ENCODE data around the gene SPI1. TPM values are rescaled to one million over a fixed set of nuclear protein-coding genes. Genes with fewer than 3 reads are reported as not detected.

The SPI1 gene
- total RNA-seq, 2 donors from 2014 or later = 7.5 to 23.1 TPM

DNA sequence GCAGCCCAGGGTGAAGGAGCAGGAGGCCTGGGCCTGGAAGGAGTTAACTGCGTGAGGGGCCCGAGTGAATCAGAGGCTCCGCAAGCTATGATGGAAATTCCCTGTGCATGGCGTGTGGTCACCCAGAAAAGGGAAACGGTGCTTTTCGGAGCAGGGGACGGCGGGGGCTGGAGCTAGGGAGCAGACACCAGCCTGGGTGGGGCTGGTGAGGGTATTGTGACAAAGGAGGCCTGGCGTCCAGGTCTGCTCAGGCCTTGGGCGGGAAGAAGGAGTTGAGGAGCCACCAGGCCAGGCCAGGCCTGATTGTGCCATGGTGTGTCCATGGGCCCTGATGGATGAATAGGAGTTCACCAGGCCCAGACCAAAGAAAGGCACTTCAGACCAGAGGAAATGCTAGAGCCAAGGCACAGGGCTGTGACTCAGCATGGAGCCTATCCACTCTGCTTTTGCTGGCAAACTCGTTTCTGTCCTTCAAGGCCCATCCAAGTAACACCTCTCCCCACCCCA lies 12.8 kb upstream of the SPI1 start:
- Histone ChIP-seq H3K36me3 (no peaks in the 10 kb centered on the region), H3K27ac (peak overlapping the region in 1 of 2 donors; percentile 62), H3K4me1 (peaks cover 0 to 21% of the 10 kb centered on the region in 2 donors), H3K4me3 (no peak overlapping the region), H3K27me3 (no peaks in the 10 kb centered on the region), H3K9me3 (no peaks in the 10 kb centered on the region)
- TF ChIP-seq, protein P1, sequence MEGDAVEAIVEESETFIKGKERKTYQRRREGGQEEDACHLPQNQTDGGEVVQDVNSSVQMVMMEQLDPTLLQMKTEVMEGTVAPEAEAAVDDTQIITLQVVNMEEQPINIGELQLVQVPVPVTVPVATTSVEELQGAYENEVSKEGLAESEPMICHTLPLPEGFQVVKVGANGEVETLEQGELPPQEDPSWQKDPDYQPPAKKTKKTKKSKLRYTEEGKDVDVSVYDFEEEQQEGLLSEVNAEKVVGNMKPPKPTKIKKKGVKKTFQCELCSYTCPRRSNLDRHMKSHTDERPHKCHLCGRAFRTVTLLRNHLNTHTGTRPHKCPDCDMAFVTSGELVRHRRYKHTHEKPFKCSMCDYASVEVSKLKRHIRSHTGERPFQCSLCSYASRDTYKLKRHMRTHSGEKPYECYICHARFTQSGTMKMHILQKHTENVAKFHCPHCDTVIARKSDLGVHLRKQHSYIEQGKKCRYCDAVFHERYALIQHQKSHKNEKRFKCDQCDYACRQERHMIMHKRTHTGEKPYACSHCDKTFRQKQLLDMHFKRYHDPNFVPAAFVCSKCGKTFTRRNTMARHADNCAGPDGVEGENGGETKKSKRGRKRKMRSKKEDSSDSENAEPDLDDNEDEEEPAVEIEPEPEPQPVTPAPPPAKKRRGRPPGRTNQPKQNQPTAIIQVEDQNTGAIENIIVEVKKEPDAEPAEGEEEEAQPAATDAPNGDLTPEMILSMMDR (IDR thresholded peaks at IDR 0.05) = no peak
- peak; percentile 68 for DNase-seq (ENCODE audit: low spot score)

DNA sequence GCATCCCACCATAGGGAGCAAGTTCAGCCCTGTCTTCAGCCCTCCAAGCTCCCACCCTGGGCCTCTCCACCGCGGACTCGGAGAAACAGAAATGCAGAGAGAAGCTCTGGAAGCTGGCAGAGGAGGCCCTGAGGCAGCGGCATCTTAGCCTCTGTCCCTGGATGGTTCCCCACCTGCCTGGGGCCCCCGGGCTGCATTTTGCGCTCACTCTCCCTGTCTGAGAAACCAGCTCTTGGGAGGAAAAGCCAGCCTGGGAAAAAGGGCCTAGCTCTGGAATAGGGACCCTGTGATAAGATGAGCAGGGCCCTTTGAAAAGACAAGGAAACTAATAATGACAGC lies 12.0 kb upstream of the SPI1 start:
- Histone ChIP-seq H3K4me3 (no peak overlapping the region), H3K36me3 (no peaks in the 10 kb centered on the region), H3K27me3 (no peaks in the 10 kb centered on the region), H3K9me3 (no peaks in the 10 kb centered on the region), H3K27ac (no peak overlapping the region), H3K4me1 (peaks cover 0 to 20% of the 10 kb centered on the region in 2 donors)
- TF ChIP-seq, protein P1 (IDR thresholded peaks at IDR 0.05) = no peak
- no peak for DNase-seq (ENCODE audit: low spot score)

DNA sequence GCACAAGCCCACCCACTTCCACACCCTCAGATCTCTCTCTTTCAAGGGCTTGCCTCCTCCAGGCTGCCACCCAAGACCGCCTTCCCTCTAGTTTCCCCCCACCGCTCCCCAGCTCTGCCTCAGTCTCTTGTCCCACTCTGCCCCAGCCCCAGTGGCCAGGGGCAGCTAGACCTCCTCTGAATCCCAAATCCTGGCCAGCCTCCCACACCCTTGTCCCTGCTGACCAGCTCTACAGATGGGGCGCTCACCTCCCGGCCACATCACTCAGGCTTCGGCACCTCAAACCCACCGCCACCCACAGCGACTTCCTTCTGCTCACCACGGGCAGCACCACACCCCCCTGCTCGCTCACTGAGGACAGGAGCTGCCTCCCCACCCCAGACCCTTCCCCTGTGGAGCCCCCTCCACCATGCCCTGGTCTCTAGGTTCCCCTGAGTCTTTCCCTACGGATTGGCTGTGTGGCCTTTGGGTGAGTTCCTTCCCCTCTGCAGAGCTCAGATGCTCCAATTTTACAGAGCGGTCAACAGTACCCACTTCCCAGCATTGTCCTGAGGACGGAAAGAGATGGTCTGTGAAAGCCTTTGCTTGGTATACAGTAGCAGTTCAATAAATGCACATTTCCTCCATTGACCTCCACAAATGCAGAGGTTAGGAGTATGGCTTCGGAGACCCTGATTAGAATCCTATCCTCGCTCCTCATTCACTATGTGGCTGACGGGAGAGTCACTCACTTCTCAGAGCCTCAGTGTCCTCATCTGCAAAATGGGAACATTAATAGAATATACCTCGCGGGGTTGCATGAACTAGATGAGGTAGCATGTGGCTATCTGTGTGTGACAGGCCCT lies 11.5 kb upstream of the SPI1 start:
- no peaks in the 10 kb centered on the region for H3K9me3 ChIP-seq
- no peaks in the 10 kb centered on the region for H3K36me3 ChIP-seq
- no peaks in the 10 kb centered on the region for H3K27me3 ChIP-seq
- peaks cover 0 to 14% of the 10 kb centered on the region in 2 donors for H3K4me1 ChIP-seq
- TF ChIP-seq, protein P1 (IDR thresholded peaks at IDR 0.05) = no peak
- no peak overlapping the region for H3K4me3 ChIP-seq
- DNase-seq (ENCODE audit: low spot score) = no peak
- peak overlapping the region in 1 of 2 donors; percentile 7 for H3K27ac ChIP-seq

DNA sequence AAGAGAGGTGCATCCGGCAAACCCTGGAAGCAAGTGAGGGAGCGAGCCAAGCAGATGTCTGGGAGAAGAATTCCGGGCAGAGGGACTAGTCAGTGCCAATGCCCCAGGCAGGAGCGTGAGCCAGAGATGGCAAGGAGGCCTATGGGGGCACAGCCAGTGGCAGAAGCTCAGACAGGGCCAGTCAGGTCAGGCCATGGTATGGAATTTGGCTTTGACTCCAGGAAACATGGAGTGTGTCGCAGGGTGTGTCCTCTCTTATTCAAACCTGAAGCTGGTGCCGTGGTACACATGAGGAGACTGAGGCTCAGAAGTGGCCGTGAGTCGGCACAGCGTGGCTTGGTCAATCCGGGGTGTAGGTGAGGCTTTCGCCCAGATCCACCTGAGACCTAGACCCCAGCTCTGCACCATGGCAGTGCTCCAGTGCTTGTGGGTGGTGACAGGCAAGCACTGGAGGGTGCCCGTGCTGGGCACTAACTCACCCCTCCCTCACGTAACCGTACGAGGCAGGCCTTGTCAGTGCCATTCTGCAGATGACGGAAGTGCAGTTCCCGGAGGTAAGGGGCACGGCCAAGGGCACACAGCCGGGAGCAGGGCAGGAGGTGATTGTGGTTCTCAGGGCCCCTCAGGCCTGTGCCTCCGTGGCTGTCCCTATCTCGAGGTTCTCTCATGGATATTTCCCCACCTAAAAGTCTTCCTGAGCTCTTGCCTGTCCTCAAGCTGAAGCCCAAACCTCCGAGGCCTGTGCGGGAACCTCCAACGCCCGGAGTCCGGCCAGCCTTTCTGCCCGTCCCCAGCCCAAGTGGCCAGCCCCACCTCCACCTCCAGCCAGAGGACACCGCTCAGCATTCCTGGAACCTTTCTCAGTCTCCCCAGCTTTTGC lies 10.6 kb upstream of the SPI1 start:
- DNase-seq (ENCODE audit: low spot score) = no peak
- Histone ChIP-seq H3K27ac (peak overlapping the region; percentile 7 to 43), H3K4me1 (peaks cover 0 to 8% of the 10 kb centered on the region in 2 donors), H3K27me3 (no peaks in the 10 kb centered on the region), H3K9me3 (no peaks in the 10 kb centered on the region), H3K4me3 (no peak overlapping the region), H3K36me3 (no peaks in the 10 kb centered on the region)
- TF ChIP-seq, protein P1 (IDR thresholded peaks at IDR 0.05) = no peak

DNA sequence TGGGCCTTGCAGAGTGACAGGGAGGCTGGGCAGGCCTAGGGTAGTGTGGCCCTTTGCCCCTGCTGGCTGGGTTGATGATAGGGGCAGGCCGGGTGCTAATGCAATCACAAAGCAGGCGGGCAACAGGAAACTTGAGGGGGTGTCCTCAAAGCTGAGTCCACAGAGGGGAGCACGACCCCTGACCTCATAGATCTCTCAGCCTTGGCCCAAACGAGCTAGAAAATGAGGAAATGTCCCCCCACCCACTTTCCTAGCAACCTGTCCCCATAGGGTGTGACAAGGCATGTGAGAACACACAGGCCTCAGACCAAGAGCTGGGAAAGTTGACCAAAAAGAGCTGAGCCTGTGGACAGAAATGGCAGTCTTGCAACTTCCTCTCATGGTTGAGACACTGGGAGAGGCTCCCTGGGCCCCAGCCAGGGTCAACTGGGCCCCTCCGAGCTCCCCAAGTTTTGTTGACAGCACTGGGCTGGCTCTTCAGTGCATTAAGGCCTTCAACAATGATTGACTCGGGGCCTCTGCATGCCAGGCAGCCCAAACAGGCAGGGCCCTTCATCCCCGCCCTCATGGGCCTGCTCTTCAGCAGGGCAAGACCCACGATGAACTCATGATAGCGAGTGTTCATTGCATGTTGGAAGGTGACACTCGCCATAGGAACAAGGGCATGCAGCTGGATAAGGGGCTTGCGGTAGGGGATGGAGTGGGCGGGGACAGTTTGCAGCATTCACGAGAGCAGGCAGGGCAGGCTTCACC lies 9.8 kb upstream of the SPI1 start:
- no peak overlapping the region for H3K4me3 ChIP-seq
- H3K27me3 ChIP-seq = no peaks in the 10 kb centered on the region
- H3K4me1 ChIP-seq = peaks cover 0 to under 1% of the 10 kb centered on the region in 2 donors
- TF ChIP-seq, protein P1 (IDR thresholded peaks at IDR 0.05) = no peak
- no peaks in the 10 kb centered on the region for H3K9me3 ChIP-seq
- no peak for DNase-seq (ENCODE audit: low spot score)
- H3K27ac ChIP-seq = peak overlapping the region in 1 of 2 donors; percentile 43
- H3K36me3 ChIP-seq = no peaks in the 10 kb centered on the region
